Ovary (tissue), 3 donors: ENCODE results near the gene GOLGA7B.

Experiments used
- POLR2A ChIP-seq: fragments of 450-650 bp; IDR thresholded peaks from one replicate; pipeline ENCODE4 v1.6.1; 2017; ENCODE audit warnings: antibody characterized with exemption, mild to moderate bottlenecking, moderate library complexity
- TF ChIP-seq, protein P1 (sequence below), 3 donors: fragments of 450-650 bp in 2 of 3; fragments of 200-600 bp in 1 of 3; IDR thresholded peaks; one replicate each; pipeline versions ENCODE4 v1.5.1 to v1.8.0; 2016 to 2022; ENCODE audit warnings: antibody characterized with exemption in 3 of 3, mild to moderate bottlenecking in 1 of 3
- donor health status: DM: no; HTN: no; CAD: no.

DNA sequence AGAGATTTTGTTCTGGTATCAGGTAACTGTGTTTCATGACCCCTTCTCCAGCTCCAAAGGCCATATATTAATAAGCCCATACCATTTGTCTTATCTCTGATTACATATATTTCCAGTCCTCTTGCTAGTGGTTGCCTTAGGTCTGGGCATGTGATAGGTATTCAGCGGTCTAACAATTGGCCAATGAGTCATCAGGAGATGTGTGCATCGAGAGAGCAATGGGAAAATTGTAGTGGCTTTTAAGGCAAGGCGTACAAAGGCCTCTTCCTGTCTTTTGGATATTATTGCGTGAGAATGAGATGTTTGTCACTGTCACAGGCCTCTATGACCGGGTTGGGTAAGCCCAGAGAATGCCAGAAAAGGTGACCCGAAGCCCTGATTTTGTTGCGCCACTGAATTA lies 39.2 kb upstream of the GOLGA7B start:
- TF ChIP-seq, protein P1, sequence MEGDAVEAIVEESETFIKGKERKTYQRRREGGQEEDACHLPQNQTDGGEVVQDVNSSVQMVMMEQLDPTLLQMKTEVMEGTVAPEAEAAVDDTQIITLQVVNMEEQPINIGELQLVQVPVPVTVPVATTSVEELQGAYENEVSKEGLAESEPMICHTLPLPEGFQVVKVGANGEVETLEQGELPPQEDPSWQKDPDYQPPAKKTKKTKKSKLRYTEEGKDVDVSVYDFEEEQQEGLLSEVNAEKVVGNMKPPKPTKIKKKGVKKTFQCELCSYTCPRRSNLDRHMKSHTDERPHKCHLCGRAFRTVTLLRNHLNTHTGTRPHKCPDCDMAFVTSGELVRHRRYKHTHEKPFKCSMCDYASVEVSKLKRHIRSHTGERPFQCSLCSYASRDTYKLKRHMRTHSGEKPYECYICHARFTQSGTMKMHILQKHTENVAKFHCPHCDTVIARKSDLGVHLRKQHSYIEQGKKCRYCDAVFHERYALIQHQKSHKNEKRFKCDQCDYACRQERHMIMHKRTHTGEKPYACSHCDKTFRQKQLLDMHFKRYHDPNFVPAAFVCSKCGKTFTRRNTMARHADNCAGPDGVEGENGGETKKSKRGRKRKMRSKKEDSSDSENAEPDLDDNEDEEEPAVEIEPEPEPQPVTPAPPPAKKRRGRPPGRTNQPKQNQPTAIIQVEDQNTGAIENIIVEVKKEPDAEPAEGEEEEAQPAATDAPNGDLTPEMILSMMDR (IDR thresholded peaks at IDR 0.05) = no peak
- no peak for TF ChIP-seq POLR2A
